HEK293 (cell line): ENCODE data around the gene HIRA.
A peak's percentile ranks its signal among the peaks of the same experiment; 100 is the strongest.

Experiments
- MZF1 ChIP-seq: fragments of 450-650 bp; formaldehyde crosslinking; IDR thresholded peaks from 2 replicates; pipeline ENCODE4 v1.5.1; 2017; ENCODE audit warnings: missing biosample characterization, missing genetic modification characterization, borderline replicate concordance
- REPIN1 ChIP-seq: fragments of 450-650 bp; formaldehyde crosslinking; IDR thresholded peaks from 2 replicates; pipeline ENCODE4 v1.5.1; 2017; ENCODE audit warnings: missing biosample characterization, missing genetic modification characterization, low read depth
- SCRT1 ChIP-seq: fragments of 450-650 bp; formaldehyde crosslinking; IDR thresholded peaks from 2 replicates; pipeline ENCODE4 v1.5.1; 2016; ENCODE audit warnings: missing biosample characterization, missing genetic modification characterization, borderline replicate concordance
- SCRT2 ChIP-seq: fragments of 450-650 bp; formaldehyde crosslinking; IDR thresholded peaks from 2 replicates; pipeline ENCODE4 v1.5.1; 2016; ENCODE audit warnings: missing biosample characterization, missing genetic modification characterization
- SP2 ChIP-seq: fragments of 450-650 bp; formaldehyde crosslinking; IDR thresholded peaks from 2 replicates; pipeline ENCODE4 v1.5.1; 2016; ENCODE audit warnings: missing biosample characterization, missing genetic modification characterization
- TSHZ1 ChIP-seq: fragments of 450-650 bp; formaldehyde crosslinking; IDR thresholded peaks from 2 replicates; pipeline ENCODE4 v1.5.1; 2016; ENCODE audit warnings: missing biosample characterization, missing genetic modification characterization, borderline replicate concordance
- YY1 ChIP-seq: fragments of 450-650 bp; formaldehyde crosslinking; IDR thresholded peaks from 2 replicates; pipeline ENCODE4 v1.5.1; 2018; ENCODE audit warnings: missing biosample characterization, missing genetic modification characterization
- ZBTB44 ChIP-seq: fragments of 450-650 bp; IDR thresholded peaks from 2 replicates; pipeline ENCODE4 v1.5.1; 2018; ENCODE audit warnings: missing biosample characterization, mild to moderate bottlenecking, missing genetic modification characterization
- ZBTB8A ChIP-seq: fragments of 450-650 bp; formaldehyde crosslinking; IDR thresholded peaks from 2 replicates; pipeline ENCODE4 v1.5.1; 2016; ENCODE audit warnings: missing biosample characterization, missing genetic modification characterization
- ZNF132 ChIP-seq: fragments of 450-650 bp; formaldehyde crosslinking; IDR thresholded peaks from 2 replicates; pipeline ENCODE4 v1.5.1; 2017; ENCODE audit warnings: missing biosample characterization, missing genetic modification characterization, borderline replicate concordance
- ZNF148 ChIP-seq: fragments of 450-650 bp; formaldehyde crosslinking; IDR thresholded peaks from 2 replicates; pipeline ENCODE4 v1.5.0; 2017; ENCODE audit warnings: missing biosample characterization, missing genetic modification characterization, borderline replicate concordance
- ZNF19 ChIP-seq: fragments of 450-650 bp; formaldehyde crosslinking; IDR thresholded peaks from 2 replicates; pipeline ENCODE4; 2016; ENCODE audit warnings: missing biosample characterization, missing genetic modification characterization, low read depth
- ZNF2 ChIP-seq: fragments of 450-650 bp; formaldehyde crosslinking; IDR thresholded peaks from 2 replicates; pipeline ENCODE4 v1.5.1; 2016; ENCODE audit warnings: missing biosample characterization, missing genetic modification characterization
- ZNF274 ChIP-seq, 2 experiments: fragments of 200-500 bp in 1 of 2; fragments of 450-650 bp in 1 of 2; sonication (Bioruptor generic) in 1 of 2; formaldehyde crosslinking in 1 of 2; IDR thresholded peaks; 2 replicates each; pipeline versions ENCODE4 v1.5.1 to v1.6.1; 2014 to 2016; ENCODE audit warnings: borderline replicate concordance in 1 of 2, inconsistent platforms in 1 of 2, low read length in 1 of 2, missing biosample characterization in 1 of 2, missing genetic modification characterization in 1 of 2
- ZNF311 ChIP-seq: fragments of 450-650 bp; formaldehyde crosslinking; IDR thresholded peaks from 2 replicates; pipeline ENCODE4 v1.5.1; 2017; ENCODE audit warnings: missing biosample characterization, missing genetic modification characterization, borderline replicate concordance
- ZNF48 ChIP-seq: fragments of 450-650 bp; formaldehyde crosslinking; IDR thresholded peaks from 2 replicates; pipeline ENCODE4 v1.5.1; 2016; ENCODE audit warnings: missing biosample characterization, missing genetic modification characterization
- ZNF518A ChIP-seq: fragments of 450-650 bp; formaldehyde crosslinking; conservative IDR thresholded peaks from 2 replicates; pipeline ENCODE4 v1.5.1; 2016; ENCODE audit warnings: low read depth, missing biosample characterization, missing genetic modification characterization
- ZNF529 ChIP-seq: fragments of 450-650 bp; formaldehyde crosslinking; IDR thresholded peaks from 2 replicates; pipeline ENCODE4 v1.5.1; 2017; ENCODE audit warnings: missing genetic modification characterization, missing biosample characterization; ENCODE audit not compliant: insufficient replicate concordance
- ZNF530 ChIP-seq: fragments of 450-650 bp; formaldehyde crosslinking; IDR thresholded peaks from 2 replicates; pipeline ENCODE4 v1.5.1; 2016; ENCODE audit warnings: low read depth, missing biosample characterization, missing genetic modification characterization
- ZNF585B ChIP-seq: fragments of 450-650 bp; formaldehyde crosslinking; IDR thresholded peaks from 2 replicates; pipeline ENCODE4 v1.5.1; 2016; ENCODE audit warnings: missing biosample characterization, missing genetic modification characterization
- ZNF658 ChIP-seq: fragments of 450-650 bp; formaldehyde crosslinking; IDR thresholded peaks from 2 replicates; pipeline ENCODE4; 2016; ENCODE audit warnings: missing biosample characterization, missing genetic modification characterization
- ZNF692 ChIP-seq: fragments of 450-650 bp; formaldehyde crosslinking; IDR thresholded peaks from 2 replicates; pipeline ENCODE4 v1.5.1; 2016; ENCODE audit warnings: missing biosample characterization, missing genetic modification characterization
- ZNF837 ChIP-seq: fragments of 450-650 bp; formaldehyde crosslinking; IDR thresholded peaks from 2 replicates; pipeline ENCODE4 v1.5.1; 2016; ENCODE audit warnings: missing biosample characterization, missing genetic modification characterization
- ZSCAN23 ChIP-seq: fragments of 450-650 bp; formaldehyde crosslinking; IDR thresholded peaks from 2 replicates; pipeline ENCODE4 v1.5.1; 2016; ENCODE audit warnings: missing biosample characterization, missing genetic modification characterization

HIRA gene

GRCh38 chr22:19291580-19292457, 139.7 kb downstream of the HIRA start, which contains the start of gene CLTCL1 (continued):
- TF ChIP-seq ZNF692 (tag by site-specific recombination) (peak; percentile 25; the same call in 1 of the 2 replicates), ZBTB8A (tag by site-specific recombination) (no peak), ZNF132 (tag by site-specific recombination) (no peak), ZNF585B (no peak; the same call in 1 of the 2 replicates), ZNF311 (tag by site-specific recombination) (no peak), REPIN1 (no peak), SCRT1 (tag by site-specific recombination) (no peak), ZNF529 (tag by site-specific recombination) (no peak), TSHZ1 (tag by site-specific recombination) (no peak), ZNF530 (no peak), ZNF274 (IDR thresholded peaks at IDR 0.05; ENCODE audit: low read length) (no peak), ZNF274 (tag by site-specific recombination; IDR thresholded peaks at IDR 0.05; ENCODE audit: borderline replicate concordance) (no peak), SP2 (peak; percentile 59), ZBTB44 (tag by site-specific recombination) (no peak), ZNF837 (tag by site-specific recombination) (no peak), MZF1 (no peak), ZSCAN23 (tag by site-specific recombination) (0 out of 2 replicates have a peak, but pooled peaks have one; percentile 33), ZNF48 (tag by site-specific recombination) (no peak), YY1 (tag by site-specific recombination) (0 out of 2 replicates have a peak, but pooled peaks have one; percentile 27), ZNF19 (no peak), ZNF658 (tag by site-specific recombination) (no peak), ZNF148 (tag by site-specific recombination) (no peak), ZNF518A (no peak), SCRT2 (no peak), ZNF2 (peak; percentile 69; the same call in 1 of the 2 replicates)
